Glomerular visceral epithelial cell (primary cell): ENCODE data around the gene PIERCE2.
"Not testable (repeated sequence)": the region's sequence is repeated elsewhere in the genome, so short reads cannot be mapped to it uniquely, and the experiment has no call there.

ENCODE experiments used
- DNase-seq: peaks from one replicate; pipeline ENCODE4 v3.0.0-alpha.2; 2016; ENCODE audit errors: extremely low spot score

The PIERCE2 gene

DNA sequence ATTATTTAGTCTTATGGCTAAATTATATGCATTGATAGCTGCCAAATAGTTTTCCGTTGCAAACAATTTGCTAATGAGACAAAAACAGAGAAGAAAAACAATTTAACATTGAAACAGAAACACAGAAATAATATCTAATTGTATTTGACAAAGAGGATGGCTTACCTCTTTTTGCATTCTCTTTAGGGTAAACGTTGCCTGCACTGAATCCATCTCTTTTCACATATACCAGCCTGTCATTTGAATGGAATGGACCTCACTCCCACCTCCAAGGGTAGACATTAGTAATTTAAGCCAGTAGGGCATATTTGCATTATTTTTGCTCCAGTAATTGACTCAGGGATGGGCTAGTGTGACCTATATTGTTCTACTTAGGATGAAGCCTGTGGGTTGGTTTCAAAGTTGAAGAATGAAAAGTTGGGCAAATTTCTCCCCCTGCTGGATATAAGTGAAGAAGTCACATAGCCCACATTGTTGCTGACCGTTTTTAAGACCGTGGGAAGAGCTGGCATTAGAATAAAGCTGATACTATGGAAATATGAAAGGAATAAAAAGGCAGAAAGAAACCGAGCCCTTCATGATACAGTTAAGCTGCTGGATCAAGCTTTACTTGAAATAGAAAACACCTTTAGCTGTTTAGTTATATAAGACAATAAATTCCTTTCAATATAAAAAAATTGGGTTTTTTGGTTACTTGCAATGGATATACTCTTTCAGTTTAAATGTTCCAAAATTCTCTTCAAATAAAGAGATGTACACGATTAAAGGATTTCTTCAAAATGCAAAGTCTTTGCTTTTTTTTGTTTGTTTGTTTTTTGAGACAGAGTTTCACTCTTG lies 26.9 kb downstream of the PIERCE2 start:
- DNase-seq, result peak; percentile 54

DNA sequence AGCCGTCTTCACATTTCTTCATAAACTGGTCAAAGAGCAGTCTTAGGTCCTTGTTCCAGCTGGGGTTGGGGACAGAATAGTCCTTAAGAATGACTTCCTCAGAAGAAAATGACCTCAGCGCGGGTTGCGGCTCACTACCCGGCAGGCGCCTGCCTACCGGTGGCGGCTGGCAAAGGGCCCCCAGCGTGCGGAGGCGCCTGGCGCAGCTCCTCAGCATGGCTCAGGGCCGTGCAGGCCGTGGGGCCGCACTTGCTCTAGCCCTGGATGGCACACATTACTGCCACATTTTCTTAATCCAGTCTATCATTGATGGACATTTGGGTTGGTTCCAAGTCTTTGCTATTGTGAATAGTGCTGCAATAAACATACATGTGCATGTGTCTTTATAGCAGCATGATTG lies 34.8 kb downstream of the PIERCE2 start:
- DNase-seq, result not testable (repeated sequence)

DNA sequence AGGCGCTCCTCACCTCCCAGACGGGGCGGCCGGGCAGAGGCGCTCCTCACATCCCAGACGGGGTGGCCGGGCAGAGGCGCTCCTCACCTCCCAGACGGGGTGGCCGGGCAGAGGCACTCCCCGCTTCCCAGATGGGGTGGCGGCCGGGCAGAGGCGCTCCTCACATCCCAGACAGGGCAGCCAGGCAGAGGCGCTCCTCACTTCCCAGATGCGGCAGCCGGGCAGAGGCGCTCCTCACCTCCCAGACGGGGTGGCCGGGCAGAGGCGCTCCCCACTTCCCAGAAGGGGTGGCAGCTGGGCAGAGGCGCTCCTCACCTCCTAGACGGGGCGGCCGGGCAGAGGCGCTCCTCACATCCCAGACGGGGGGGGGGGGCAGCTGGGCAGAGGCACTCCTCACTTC lies 37.6 kb downstream of the PIERCE2 start:
- not testable (repeated sequence) for DNase-seq

DNA sequence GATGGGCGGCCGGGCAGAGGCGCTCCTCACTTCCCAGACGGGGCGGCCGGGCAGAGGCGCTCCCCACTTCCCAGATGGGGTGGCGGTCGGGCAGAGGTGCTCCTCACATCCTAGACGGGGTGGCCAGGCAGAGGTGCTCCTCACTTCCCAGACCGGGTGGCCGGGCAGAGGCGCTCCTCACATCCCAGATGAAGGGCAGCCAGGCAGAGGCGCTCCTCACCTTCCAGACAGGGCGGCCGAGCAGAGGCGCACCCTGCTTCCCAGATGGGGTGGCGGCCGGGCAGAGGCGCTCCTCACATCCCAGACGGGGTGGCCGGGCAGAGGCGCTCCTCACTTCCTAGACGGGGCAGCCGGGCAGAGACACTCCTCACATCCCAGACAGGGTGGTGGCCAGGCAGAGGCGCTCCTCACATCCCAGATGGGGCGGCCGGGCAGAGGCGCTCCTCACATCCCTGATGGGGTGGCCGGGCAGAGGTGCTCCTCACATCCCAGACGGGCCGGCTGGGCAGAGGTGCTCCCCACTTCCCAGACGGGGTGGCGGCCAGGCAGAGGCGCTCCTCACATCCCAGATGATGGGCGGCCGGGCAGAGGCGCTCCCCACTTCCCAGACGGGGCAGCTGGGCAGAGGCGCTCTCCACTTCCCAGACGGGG lies 38.2 kb downstream of the PIERCE2 start:
- not testable (repeated sequence) for DNase-seq

DNA sequence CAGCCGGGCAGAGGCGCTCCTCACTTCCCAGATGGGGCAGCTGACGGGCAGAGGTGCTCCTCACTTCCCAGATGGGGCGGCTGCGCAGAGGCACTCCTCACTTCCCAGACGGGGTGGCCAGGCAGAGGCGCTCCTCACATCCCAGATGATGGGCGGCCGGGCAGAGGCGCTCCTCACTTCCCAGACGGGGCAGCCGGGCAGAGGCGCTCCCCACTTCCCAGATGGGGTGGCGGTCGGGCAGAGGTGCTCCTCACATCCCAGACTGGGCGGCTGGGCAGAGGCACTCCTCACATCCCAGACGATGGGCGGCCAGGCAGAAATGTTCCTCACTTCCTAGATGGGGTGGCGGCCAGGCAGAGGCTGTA lies 38.7 kb downstream of the PIERCE2 start:
- DNase-seq, result not testable (repeated sequence)

DNA sequence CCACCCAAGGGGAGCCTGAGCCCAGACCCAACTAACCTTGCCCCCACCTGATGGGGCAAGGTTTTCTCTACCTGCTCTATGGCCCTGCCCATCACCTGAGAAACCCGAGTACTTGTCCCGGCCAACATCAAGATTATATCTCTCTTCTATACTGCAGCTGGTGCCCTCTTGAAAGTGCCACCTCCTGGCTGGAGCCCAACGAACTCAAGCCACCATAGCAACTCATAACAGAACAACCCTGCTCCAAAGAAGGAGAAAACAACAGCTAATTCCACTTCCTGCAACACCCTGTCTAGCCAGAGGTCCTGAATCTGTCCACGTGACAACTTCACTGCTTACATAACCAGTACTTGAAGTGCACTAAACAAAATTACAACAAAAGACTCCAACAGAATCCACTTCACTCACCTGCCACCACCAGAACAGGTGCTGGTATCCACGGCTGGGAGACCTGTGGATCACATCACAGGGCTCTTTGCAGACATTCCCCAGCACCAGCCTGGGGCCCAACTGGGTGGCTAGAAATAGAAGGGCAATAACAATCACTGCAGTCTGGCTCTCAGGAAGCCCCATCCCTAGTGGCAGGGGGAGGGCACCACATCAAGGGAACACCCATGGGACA lies 49.2 kb downstream of the PIERCE2 start:
- no peak for DNase-seq

DNA sequence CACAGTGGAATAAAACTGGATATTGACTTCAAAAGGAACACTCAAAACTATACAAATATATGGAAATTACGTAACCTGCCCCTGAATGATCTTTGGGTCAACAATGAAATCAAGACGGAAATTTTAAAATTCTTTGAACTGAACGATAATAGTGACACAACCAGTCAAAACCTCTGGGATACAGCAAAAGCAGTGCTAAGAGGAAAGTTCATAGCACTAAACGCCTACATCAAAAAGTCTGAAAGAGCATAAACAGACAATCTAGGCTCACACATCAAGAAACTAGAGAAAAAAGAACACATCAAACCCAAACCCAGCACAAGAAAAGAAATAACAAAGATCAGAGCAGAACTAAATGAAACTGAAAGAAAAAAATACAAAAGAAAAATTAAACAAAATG lies 53.2 kb downstream of the PIERCE2 start:
- DNase-seq, result no peak

DNA sequence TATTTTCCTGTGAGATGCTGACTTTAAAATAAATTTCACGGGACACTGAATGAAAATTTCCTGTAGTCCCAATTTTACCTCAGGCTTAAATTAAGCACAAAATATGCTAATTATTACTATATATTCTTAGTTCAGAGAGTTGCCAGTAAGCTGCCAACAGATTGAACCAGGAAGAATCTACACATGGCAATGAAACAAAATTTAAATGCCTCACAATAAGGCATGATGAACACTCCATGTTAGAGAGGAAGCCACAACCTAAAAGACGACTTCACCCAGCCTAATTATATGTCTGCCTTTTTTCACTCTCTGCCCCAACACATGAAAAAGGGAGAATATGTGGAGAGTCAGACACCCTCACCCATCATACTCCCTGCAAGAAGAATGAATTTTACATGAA lies 60.0 kb downstream of the PIERCE2 start:
- DNase-seq, result no peak
